DOHH2 (cell line): ENCODE measurements around the gene DIPK1A.

Experiments used
- H3F3A ChIP-seq: fragments of 200-600 bp; sonication (generic), shearing (Covaris generic); 2 replicates; pipeline ENCODE4 v1.6.0; 2016; ENCODE audit warnings: antibody characterized with exemption, mild to moderate bottlenecking; ENCODE audit not compliant: control insufficient read depth, insufficient read depth
- H3K27ac ChIP-seq: fragments of 200-600 bp; sonication (generic); 2 replicates; pipeline ENCODE4 v1.5.1; 2014; ENCODE audit warnings: low read depth, mild to moderate bottlenecking, low read length, moderate library complexity
- H3K27me3 ChIP-seq: fragments of 200-600 bp; sonication (generic); 2 replicates; pipeline ENCODE4 v1.6.1; 2014; ENCODE audit warnings: mild to moderate bottlenecking, low read length, mixed read lengths; ENCODE audit not compliant: control insufficient read depth
- H3K36me3 ChIP-seq: fragments of 200-600 bp; sonication (generic); 2 replicates; pipeline ENCODE4 v1.6.1; 2014; ENCODE audit warnings: mild to moderate bottlenecking, low read length, moderate library complexity, mixed read lengths; ENCODE audit not compliant: control insufficient read depth
- H3K4me1 ChIP-seq: fragments of 200-600 bp; sonication (generic); 2 replicates; pipeline ENCODE4 v1.6.1; 2014; ENCODE audit warnings: mild to moderate bottlenecking, low read length, mixed read lengths; ENCODE audit not compliant: control insufficient read depth
- H3K4me2 ChIP-seq: fragments of 200-600 bp; sonication (generic); 2 replicates; pipeline ENCODE4 v1.6.0; 2014; ENCODE audit warnings: mild to moderate bottlenecking, low read length, moderate library complexity
- H3K4me3 ChIP-seq: fragments of 200-600 bp; sonication (generic); 2 replicates; pipeline ENCODE4 v1.5.1; 2014; ENCODE audit warnings: mild to moderate bottlenecking, low read length, mixed read lengths
- H3K79me2 ChIP-seq: fragments of 200-600 bp; sonication (generic); 2 replicates; pipeline ENCODE4 v1.6.1; 2014; ENCODE audit warnings: mild to moderate bottlenecking, low read length, mixed read lengths; ENCODE audit not compliant: control insufficient read depth
- H3K9me2 ChIP-seq: fragments of 200-600 bp; sonication (generic); replicated peaks from 2 replicates; pipeline ENCODE4 v1.6.1; 2014; ENCODE audit warnings: mild to moderate bottlenecking, low read length, mixed read lengths; ENCODE audit not compliant: control insufficient read depth
- H3K9me3 ChIP-seq: fragments of 200-600 bp; sonication (generic); 2 replicates; pipeline ENCODE4 v1.6.1; 2014; ENCODE audit warnings: antibody characterized with exemption, low read length, mixed read lengths; ENCODE audit not compliant: control insufficient read depth, insufficient read depth
- H4K20me1 ChIP-seq: fragments of 200-600 bp; sonication (generic); 2 replicates; pipeline ENCODE4 v1.6.0; 2014; ENCODE audit warnings: low read depth, mild to moderate bottlenecking, antibody characterized with exemption, low read length, moderate library complexity; ENCODE audit not compliant: control insufficient read depth, insufficient read depth
- CTCF ChIP-seq: fragments of 200-600 bp; sonication (generic); IDR thresholded peaks from one replicate; pipeline ENCODE4 v1.5.1; 2014; ENCODE audit warnings: antibody characterized with exemption, mild to moderate bottlenecking, low read depth, low read length; ENCODE audit not compliant: poor library complexity, severe bottlenecking
- EZH2phosphoT487 ChIP-seq: fragments of 200-600 bp; sonication (generic); IDR thresholded peaks from 2 replicates; pipeline ENCODE4 v1.6.1; 2017; ENCODE audit warnings: borderline replicate concordance, mild to moderate bottlenecking, antibody characterized with exemption, low read length, moderate library complexity, mixed read lengths

Gene DIPK1A

GRCh38 chr1:93001893-93002292, 40.6 kb upstream of the DIPK1A start:
- no peak overlapping the region for H3K4me3 ChIP-seq

GRCh38 chr1:93000751-93001175, 39.5 kb upstream of the DIPK1A start:
- TF ChIP-seq EZH2phosphoT487 (no peak), CTCF (no peak)
- Histone ChIP-seq H3K9me2 (no peaks in the 10 kb centered on the region), H3K36me3 (no peaks in the 10 kb centered on the region), H3K4me1 (peaks cover 15% of the 10 kb centered on the region), H3K27me3 (no peaks in the 10 kb centered on the region), H3K79me2 (no peaks in the 10 kb centered on the region), H3K4me2 (no peak overlapping the region), H3F3A (peaks cover 3% of the 10 kb centered on the region), H4K20me1 (no peaks in the 10 kb centered on the region), H3K27ac (no peak overlapping the region), H3K4me3 (no peak overlapping the region), H3K9me3 (no peaks in the 10 kb centered on the region)

More at GRCh38 chr1:93001893-93002292, 40.6 kb upstream of the DIPK1A start:
- Histone ChIP-seq H3K79me2 (no peaks in the 10 kb centered on the region), H3K36me3 (no peaks in the 10 kb centered on the region), H3K9me2 (no peaks in the 10 kb centered on the region), H3K4me1 (peaks cover 13% of the 10 kb centered on the region), H4K20me1 (no peaks in the 10 kb centered on the region), H3K27me3 (no peaks in the 10 kb centered on the region), H3K9me3 (no peaks in the 10 kb centered on the region), H3F3A (peaks cover 3% of the 10 kb centered on the region), H3K27ac (no peak overlapping the region), H3K4me2 (no peak overlapping the region)
- TF ChIP-seq CTCF = no peak
- TF ChIP-seq EZH2phosphoT487 = no peak

- H3K9me2 ChIP-seq = no peaks in the 10 kb centered on the region
- no peak overlapping the region for H3K4me2 ChIP-seq
- H3K27me3 ChIP-seq = no peaks in the 10 kb centered on the region
- H3K4me3 ChIP-seq = no peak overlapping the region
- H4K20me1 ChIP-seq = no peaks in the 10 kb centered on the region
- no peak overlapping the region for H3K27ac ChIP-seq
- TF ChIP-seq EZH2phosphoT487 = no peak
- TF ChIP-seq CTCF = no peak
- H3K4me1 ChIP-seq = peaks cover 16% of the 10 kb centered on the region
- no peaks in the 10 kb centered on the region for H3K36me3 ChIP-seq
- H3K9me3 ChIP-seq = no peaks in the 10 kb centered on the region
- H3K79me2 ChIP-seq = no peaks in the 10 kb centered on the region
- H3F3A ChIP-seq = peaks cover 3% of the 10 kb centered on the region; the same call in 1 of the 2 replicates
Measured at GRCh38 chr1:93000291-93000690, 39.0 kb upstream of the DIPK1A start.

- Histone ChIP-seq H3K79me2 (no peaks in the 10 kb centered on the region), H4K20me1 (no peaks in the 10 kb centered on the region), H3K4me1 (peaks cover 14% of the 10 kb centered on the region), H3K4me2 (no peak overlapping the region), H3K27me3 (no peaks in the 10 kb centered on the region), H3K27ac (no peak overlapping the region), H3K9me2 (no peaks in the 10 kb centered on the region), H3K4me3 (no peak overlapping the region), H3K9me3 (no peaks in the 10 kb centered on the region), H3F3A (no peaks in the 10 kb centered on the region), H3K36me3 (no peaks in the 10 kb centered on the region)
- TF ChIP-seq EZH2phosphoT487 (no peak), CTCF (no peak)
Measured at GRCh38 chr1:92998821-92999220, 37.6 kb upstream of the DIPK1A start.
